GM12872 (cell line): ENCODE measurements around the gene UBE2QL1.
A peak's percentile ranks its signal among the peaks of the same experiment; 100 is the strongest.

Experiments used
- CTCF ChIP-seq: IDR thresholded peaks from 3 replicates; pipeline ENCODE4 v1.5.1; 2011; ENCODE audit warnings: low read depth, mild to moderate bottlenecking, low read length, moderate library complexity; ENCODE audit not compliant: insufficient read depth

Gene UBE2QL1

GRCh38 chr5:6475626-6476312 lies 27.1 kb downstream of the UBE2QL1 start:
- no peak for TF ChIP-seq CTCF

- TF ChIP-seq CTCF = no peak
These were observed 27.6 kb downstream of the UBE2QL1 start for GRCh38 chr5:6476313-6476661.

GRCh38 chr5:6478793-6479192 lies 30.1 kb downstream of the UBE2QL1 start:
- TF ChIP-seq CTCF = no peak

- peak; percentile 49 for TF ChIP-seq CTCF
These were observed 31.7 kb downstream of the UBE2QL1 start for GRCh38 chr5:6480133-6481051.

- TF ChIP-seq CTCF = no peak
These were observed 34.1 kb downstream of the UBE2QL1 start for GRCh38 chr5:6482735-6483134.

- TF ChIP-seq CTCF = no peak
These were observed 35.3 kb downstream of the UBE2QL1 start for GRCh38 chr5:6483880-6484382.

GRCh38 chr5:6484446-6484845 lies 35.8 kb downstream of the UBE2QL1 start:
- no peak for TF ChIP-seq CTCF
